A673 (cell line): ENCODE measurements around the gene KYNU. TPM values are rescaled to one million over a fixed set of nuclear protein-coding genes. Genes with fewer than 3 reads are reported as not detected.

Experiments used
- BruUV-seq: library from RNA; stranded (reverse); fragments of 400-500 nt; replicated peaks from 2 replicates; lab custom pipeline; 2021; lab: Mats Ljungman, UMichigan
- CTCF ChIA-PET: fragments of 300-600 bp; sonication (Branson Sonifier 250); formaldehyde crosslinking; loops from one replicate; lab custom pipeline; 2022; ENCODE audit warnings: antibody characterized with exemption; lab: Charles Lee
- POLR2A ChIA-PET: fragments of 300-600 bp; sonication (Branson Sonifier 250); formaldehyde crosslinking; loops from one replicate; lab custom pipeline; 2022; ENCODE audit warnings: antibody characterized with exemption; ENCODE audit not compliant: low non-redundant PET; lab: Charles Lee
- DNase-seq: peaks from one replicate; pipeline ENCODE4 v3.0.0-alpha.2; 2015; ENCODE audit warnings: low spot score
- H3K27ac ChIP-seq: fragments of 200-600 bp; sonication (generic); 2 replicates; pipeline ENCODE4 v1.5.1; 2016; ENCODE audit warnings: mixed run types, low read depth, mild to moderate bottlenecking, mixed read lengths, antibody characterized with exemption, low read length; ENCODE audit not compliant: poor library complexity, severe bottlenecking
- H3K27me3 ChIP-seq: fragments of 200-600 bp; sonication (generic); replicated peaks from 2 replicates; pipeline ENCODE4 v1.6.1; 2017; ENCODE audit warnings: mixed run types, low read depth, mild to moderate bottlenecking, mixed read lengths, antibody characterized with exemption, low read length; ENCODE audit not compliant: insufficient read depth, poor library complexity
- H3K36me3 ChIP-seq: fragments of 200-600 bp; sonication (generic); 2 replicates; pipeline ENCODE4 v1.6.1; 2016; ENCODE audit warnings: mixed run types, mild to moderate bottlenecking, mixed read lengths, antibody characterized with exemption, low read length; ENCODE audit not compliant: insufficient read depth, poor library complexity, severe bottlenecking
- H3K4me1 ChIP-seq: fragments of 200-600 bp; sonication (generic); 2 replicates; pipeline ENCODE4 v1.6.1; 2017; ENCODE audit warnings: mixed run types, mild to moderate bottlenecking, mixed read lengths, antibody characterized with exemption, low read length; ENCODE audit not compliant: insufficient read depth, poor library complexity, severe bottlenecking
- H3K4me3 ChIP-seq: fragments of 200-600 bp; sonication (generic); 2 replicates; pipeline ENCODE4 v1.5.1; 2016; ENCODE audit warnings: low read depth, mixed run types, mild to moderate bottlenecking, mixed read lengths, low read length; ENCODE audit not compliant: poor library complexity, severe bottlenecking
- H3K9me3 ChIP-seq: fragments of 200-600 bp; sonication (generic); 2 replicates; pipeline ENCODE4 v1.6.1; 2016; ENCODE audit warnings: mixed run types, low read depth, mild to moderate bottlenecking, mixed read lengths, antibody characterized with exemption, low read length; ENCODE audit not compliant: poor library complexity, severe bottlenecking
- EZH2 ChIP-seq: fragments of 200-600 bp; sonication (generic); IDR thresholded peaks from 2 replicates; pipeline ENCODE4 v1.6.1; 2017; ENCODE audit warnings: borderline replicate concordance, low read depth, mild to moderate bottlenecking, mixed read lengths, antibody characterized with exemption, low read length; ENCODE audit not compliant: poor library complexity, severe bottlenecking
- intact Hi-C: fragments of 100-400 bp; cut with micrococcal nuclease; formaldehyde crosslinking; loops from one replicate; pipeline ENCODE4 v1.10.0; 2022; ENCODE audit not compliant: unreplicated experiment
- total RNA-seq: library from RNA; stranded (reverse); gene quantifications from 2 replicates; pipeline ENCODE4 v1.2.3, GENCODE V29; 2021
- TF ChIP-seq, protein P1 (sequence below): fragments of 300-800, 200-600 bp; sonication (generic); conservative IDR thresholded peaks from 2 replicates; pipeline ENCODE4 v1.5.1; 2017; ENCODE audit warnings: low read depth, mild to moderate bottlenecking, antibody characterized with exemption, low read length, moderate library complexity, mixed read lengths

KYNU gene
- total RNA-seq, 1 experiment from 2014 or later, result 2.5 TPM

DNA sequence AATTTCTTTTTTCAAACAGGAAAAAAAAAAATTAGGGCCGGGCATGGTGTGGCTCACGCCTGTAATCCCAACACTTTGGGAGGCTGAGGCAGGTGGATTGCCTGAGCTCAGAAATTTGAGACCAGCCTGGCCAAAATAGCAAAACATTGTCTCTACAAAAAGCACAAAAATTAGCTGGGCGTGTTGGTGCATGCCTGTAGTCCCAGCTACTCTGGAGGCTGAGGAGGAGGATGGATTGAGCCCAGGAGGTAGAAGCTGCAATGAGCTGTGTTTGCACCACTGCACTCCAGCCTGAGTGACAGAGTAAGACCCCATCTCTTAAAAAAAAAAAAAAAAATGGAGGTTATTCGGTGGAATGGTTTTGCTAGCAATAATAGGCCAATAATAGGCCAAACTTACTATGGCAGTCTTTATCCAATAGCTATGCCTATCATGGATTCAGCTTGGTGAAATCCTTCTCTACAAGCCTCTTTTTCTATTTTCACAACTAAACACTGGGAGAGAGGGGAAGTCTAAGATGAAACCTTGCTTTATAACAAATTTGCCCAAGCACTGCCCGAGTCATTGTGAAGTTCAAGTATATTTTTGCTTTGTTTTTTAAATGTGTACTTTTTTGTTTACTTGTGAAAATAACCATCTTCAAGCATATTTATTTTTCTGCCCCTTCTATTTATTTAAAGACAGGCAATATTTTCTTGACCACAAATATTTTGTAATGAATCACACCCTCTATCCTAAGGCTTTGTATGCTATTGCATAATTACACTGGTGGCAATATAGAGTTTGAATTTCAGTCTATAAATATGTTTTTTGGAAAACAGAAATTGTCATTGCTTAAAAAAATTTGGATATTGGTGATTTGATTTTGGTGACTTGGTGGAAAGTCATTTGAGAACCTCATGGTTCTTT, 20.0 kb upstream of the KYNU start:
- CTCF ChIA-PET, result no interaction called here
- H3K4me3 ChIP-seq, result no peak overlapping the region
- no TSS peak for BruUV-seq
- no peaks in the 10 kb centered on the region for H3K27me3 ChIP-seq
- DNase-seq, result no peak
- intact Hi-C loops, result no loop called here
- H3K27ac ChIP-seq, result no peak overlapping the region
- POLR2A ChIA-PET, result no interaction called here
- no peaks in the 10 kb centered on the region for H3K36me3 ChIP-seq
- H3K9me3 ChIP-seq, result no peaks in the 10 kb centered on the region
- no peaks in the 10 kb centered on the region for H3K4me1 ChIP-seq
- TF ChIP-seq EZH2, result no peak
- TF ChIP-seq, protein P1, sequence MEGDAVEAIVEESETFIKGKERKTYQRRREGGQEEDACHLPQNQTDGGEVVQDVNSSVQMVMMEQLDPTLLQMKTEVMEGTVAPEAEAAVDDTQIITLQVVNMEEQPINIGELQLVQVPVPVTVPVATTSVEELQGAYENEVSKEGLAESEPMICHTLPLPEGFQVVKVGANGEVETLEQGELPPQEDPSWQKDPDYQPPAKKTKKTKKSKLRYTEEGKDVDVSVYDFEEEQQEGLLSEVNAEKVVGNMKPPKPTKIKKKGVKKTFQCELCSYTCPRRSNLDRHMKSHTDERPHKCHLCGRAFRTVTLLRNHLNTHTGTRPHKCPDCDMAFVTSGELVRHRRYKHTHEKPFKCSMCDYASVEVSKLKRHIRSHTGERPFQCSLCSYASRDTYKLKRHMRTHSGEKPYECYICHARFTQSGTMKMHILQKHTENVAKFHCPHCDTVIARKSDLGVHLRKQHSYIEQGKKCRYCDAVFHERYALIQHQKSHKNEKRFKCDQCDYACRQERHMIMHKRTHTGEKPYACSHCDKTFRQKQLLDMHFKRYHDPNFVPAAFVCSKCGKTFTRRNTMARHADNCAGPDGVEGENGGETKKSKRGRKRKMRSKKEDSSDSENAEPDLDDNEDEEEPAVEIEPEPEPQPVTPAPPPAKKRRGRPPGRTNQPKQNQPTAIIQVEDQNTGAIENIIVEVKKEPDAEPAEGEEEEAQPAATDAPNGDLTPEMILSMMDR, result no peak

DNA sequence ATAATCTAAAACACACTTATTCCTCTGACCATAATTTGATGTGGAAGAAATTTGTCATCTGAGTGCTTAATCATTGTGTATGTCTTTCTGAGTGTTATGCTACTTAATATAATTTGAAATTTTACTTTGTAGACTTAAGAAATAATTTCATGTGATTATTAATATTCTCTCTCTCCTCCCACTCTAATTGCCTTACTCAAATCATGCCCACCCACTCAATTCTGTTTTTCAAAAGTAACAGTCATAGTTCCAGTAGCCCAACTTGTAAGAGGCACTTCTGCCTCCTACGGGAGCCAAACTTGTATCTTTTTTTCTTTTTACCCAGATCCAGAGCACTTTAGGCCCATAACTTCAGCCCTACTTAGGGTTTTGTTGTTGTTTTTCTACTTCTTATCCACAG, 18.5 kb upstream of the KYNU start:
- Histone ChIP-seq H3K4me3 (no peak overlapping the region), H3K36me3 (no peaks in the 10 kb centered on the region), H3K27me3 (no peaks in the 10 kb centered on the region), H3K4me1 (no peaks in the 10 kb centered on the region), H3K27ac (no peak overlapping the region), H3K9me3 (no peaks in the 10 kb centered on the region)
- CTCF ChIA-PET, result no interaction called here
- POLR2A ChIA-PET, result no interaction called here
- no peak for DNase-seq
- no TSS peak for BruUV-seq
- no peak for TF ChIP-seq EZH2
- TF ChIP-seq, protein P1, result no peak
- intact Hi-C loops, result no loop called here

DNA sequence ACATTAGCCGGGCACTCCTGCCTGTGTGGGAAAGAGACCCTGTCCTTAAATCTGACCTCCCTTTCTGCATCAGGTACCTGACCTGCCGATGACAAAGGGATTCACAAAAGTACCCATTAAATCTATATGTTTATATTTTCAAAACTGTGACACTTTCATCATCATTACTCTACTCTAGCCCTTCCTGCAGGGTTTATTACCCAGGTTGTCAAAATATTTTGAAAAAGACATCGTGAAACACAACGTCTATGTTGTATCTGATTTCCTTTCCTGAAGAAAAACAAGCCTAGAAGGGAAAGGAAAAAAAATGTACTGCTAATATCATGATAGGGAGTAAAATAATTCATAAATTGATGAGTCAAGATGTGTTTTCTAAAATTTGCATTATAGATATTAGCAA, 15.2 kb upstream of the KYNU start:
- TF ChIP-seq EZH2, result no peak
- TF ChIP-seq, protein P1, result no peak
- ChIA-PET CTCF (no interaction called here), POLR2A (no interaction called here)
- no peak for DNase-seq
- Histone ChIP-seq H3K36me3 (no peaks in the 10 kb centered on the region), H3K4me1 (no peaks in the 10 kb centered on the region), H3K9me3 (no peaks in the 10 kb centered on the region), H3K27me3 (no peaks in the 10 kb centered on the region), H3K4me3 (no peak overlapping the region), H3K27ac (no peak overlapping the region)
- no TSS peak for BruUV-seq
- intact Hi-C loops, result no loop called here
